NCI-H526 treated with DMSO at 0.1 percent for 48 hours (cell line): ENCODE data around the gene EFCAB12.
"Not testable (repeated sequence)": the region's sequence is repeated elsewhere in the genome, so short reads cannot be mapped to it uniquely, and the experiment has no call there.

Source experiments
- DNase-seq: peaks from one replicate; lab custom pipeline; 2025; lab: John Stamatoyannopoulos, UW

EFCAB12 gene

DNA sequence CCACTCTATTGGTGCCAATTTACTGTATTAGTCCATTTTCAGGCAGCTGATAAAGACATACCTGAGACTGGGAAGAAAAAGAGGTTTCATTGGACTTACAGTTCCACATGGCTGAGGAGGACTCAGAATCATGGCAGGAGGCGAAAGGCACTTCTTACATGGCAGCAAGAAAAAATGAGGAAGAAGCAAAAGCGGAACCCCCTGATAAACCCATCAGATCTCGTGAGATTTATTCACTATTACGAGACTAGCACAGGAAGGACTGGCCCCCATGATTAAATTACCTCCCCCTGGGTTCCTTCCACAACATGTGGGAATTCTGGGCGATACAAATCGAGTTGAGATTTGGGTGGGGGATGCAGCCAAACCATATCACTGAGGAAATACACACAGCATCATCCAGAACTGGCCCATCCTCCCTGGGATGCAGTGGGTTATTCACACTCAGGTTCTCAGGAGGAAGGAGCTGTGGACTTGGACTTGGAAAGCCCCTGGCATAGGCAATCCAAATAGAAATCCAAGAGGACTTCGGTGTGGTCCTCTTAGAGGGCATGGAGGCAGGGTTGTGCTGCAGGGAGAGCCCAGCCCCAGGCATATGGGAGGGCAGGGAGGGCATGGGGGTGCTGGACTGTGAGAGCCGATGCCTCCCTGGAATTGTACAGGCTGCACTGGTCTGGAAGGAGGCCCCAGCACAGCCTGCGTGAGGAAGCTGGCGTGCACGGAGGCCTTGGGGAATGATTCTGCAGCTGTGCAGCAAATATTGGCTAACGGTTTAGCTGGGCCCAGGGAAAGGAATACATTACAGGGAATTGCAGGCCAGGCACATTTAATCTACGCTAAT, 62.9 kb downstream of the EFCAB12 start:
- DNase-seq, result no peak

GRCh38 chr3:129364811-129365210, 63.6 kb downstream of the EFCAB12 start:
- not testable (repeated sequence) for DNase-seq

- not testable (repeated sequence) for DNase-seq
Observed at GRCh38 chr3:129363356-129363755, 65.1 kb downstream of the EFCAB12 start.

GRCh38 chr3:129360705-129361460, 67.6 kb downstream of the EFCAB12 start:
- DNase-seq, result no peak

- no peak for DNase-seq
Observed at GRCh38 chr3:129360171-129360611, 68.2 kb downstream of the EFCAB12 start.

DNA sequence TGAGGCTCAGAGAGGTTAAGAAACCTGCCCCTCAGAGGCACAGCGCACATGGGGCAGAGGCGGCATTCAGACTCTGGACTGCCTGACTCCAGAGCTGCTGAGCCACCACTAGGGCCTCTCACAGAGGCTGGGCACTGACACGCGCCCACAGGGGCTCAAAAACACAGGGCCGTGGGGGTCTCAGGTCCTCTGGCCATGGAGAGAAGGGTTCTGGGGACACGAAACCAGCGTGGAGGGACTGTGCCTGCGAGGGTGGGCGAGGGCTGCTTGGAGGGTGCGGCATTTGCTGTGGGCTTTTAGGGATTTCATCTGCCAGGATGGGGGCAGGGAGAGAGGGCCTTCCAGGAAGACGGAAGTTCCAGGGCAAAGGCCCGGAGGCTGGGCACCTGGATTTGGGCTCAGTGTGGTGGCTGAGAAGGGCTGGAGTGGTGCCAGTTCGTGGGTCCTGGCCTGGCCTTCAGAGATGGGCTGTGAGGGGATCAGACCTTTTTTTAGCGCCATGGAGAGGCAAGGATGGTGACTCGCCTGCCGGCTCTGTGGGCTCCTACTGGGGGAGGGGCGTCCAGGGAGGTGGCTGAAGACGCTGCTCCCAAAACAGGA, 69.6 kb downstream of the EFCAB12 start:
- no peak for DNase-seq

GRCh38 chr3:129358177-129358771, 70.2 kb downstream of the EFCAB12 start:
- no peak for DNase-seq

DNA sequence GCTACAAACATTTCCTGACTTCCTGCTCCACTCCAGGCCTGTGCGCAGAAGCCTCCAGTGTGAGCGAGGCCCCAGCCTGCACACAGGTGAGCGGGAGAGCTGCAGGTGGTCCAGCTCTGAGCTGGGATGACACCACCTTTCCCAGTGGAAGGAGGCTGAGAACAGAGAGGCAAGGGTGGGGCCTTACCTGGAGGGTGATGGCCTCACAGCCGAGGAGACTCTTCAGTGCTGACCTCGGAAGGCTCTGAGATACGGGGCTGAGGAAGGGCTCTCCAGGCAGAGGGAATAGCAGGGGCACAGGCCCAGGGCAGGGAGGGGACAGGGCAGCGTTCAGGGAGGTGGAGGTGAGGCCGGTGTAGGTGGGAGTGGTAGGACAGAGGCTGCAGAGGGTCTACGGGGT, 70.8 kb downstream of the EFCAB12 start:
- no peak for DNase-seq

GRCh38 chr3:129356756-129357425, 71.5 kb downstream of the EFCAB12 start:
- no peak for DNase-seq

DNA sequence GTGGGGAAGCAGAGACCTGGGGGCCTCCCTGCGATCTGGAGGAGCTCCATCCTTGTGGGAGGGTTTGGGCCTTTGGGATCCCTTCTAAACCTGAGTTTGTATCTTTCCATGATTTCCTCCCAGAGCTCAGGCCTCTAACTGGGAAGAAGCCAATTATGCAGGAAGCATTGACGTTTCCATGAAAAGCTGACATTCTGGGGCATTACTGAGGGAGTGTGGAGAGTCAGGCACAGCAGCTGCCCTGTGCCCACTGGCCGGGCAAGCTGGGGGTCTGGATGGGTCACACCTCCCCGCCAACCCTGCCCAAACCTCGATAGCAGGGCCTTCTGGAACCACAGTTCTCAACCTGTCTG, 74.9 kb downstream of the EFCAB12 start:
- no peak for DNase-seq

- no peak for DNase-seq
Observed at GRCh38 chr3:129352650-129353588, 75.5 kb downstream of the EFCAB12 start.

GRCh38 chr3:129352045-129352444, 76.4 kb downstream of the EFCAB12 start:
- no peak for DNase-seq
